ENCODE measurements around the gene PFDN1.

PFDN1 gene

DNA sequence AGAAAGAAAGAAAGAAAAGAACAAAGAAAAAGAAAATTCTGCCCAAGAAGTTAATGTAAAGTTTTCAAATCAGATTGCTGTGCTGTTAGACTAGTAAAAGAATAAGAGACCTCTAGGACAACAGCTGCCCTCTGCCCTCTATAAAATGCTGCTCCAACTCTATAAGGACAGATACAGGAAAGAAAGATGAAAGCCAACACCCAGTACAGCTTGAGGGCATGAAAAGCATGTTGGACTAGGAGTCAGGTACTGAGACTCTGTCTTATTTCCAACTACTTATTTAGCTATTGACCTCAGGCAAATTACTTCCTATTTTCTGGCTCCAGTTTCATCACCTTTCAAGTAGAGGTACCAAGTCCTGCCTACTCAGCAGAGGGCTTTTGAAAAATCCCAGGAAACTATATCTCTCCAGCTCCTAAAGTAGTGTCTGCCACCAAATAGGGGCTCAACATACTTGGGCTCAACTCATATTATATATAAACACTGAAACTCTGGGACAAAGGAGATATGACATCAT, 37.8 kb upstream of the PFDN1 start:
- H3K9me3 ChIP-seq (ENCODE audit: control extremely low read depth in 1 of 5, control insufficient read depth in 4 of 5, insufficient read depth in 2 of 5, low read depth in 1 of 5, low read length in 4 of 5): no peaks in the 10 kb centered on the region
- DNase-seq: no peak
- H3K4me1 ChIP-seq (ENCODE audit: control extremely low read depth in 1 of 4, control insufficient read depth in 4 of 4, insufficient read depth in 4 of 4, low read length in 3 of 4): peaks cover 19 to 57% (median 26%) of the 10 kb centered on the region in 4 experiments
- H3K36me3 ChIP-seq (ENCODE audit: control insufficient read depth in 4 of 4, insufficient read depth in 4 of 4, low read length in 3 of 4): peaks cover 0 to 5% (median 0%) of the 10 kb centered on the region in 4 experiments
- ChIA-PET CTCF (interaction anchor here (0.8 to 19.8 kb wide), 4 partner anchors 10 to 90 kb away, joined by 3 to 552 read pairs (median 104); partner anchors contain the start of gene HBEGF), POLR2A (no interaction called here)
- no peak overlapping the region for H3K27ac ChIP-seq (ENCODE audit: insufficient read depth in 1 of 2, low read depth in 1 of 2, low read length in 2 of 2, poor library complexity in 1 of 2, severe bottlenecking in 2 of 2)
- H3K27me3 ChIP-seq (replicated peaks in 2 of 5; ENCODE audit: control insufficient read depth in 4 of 5, insufficient read depth in 5 of 5, low read length in 4 of 5): peaks cover 0 to 10% (median 4%) of the 10 kb centered on the region in 5 experiments
- no peak overlapping the region for H3K4me3 ChIP-seq (ENCODE audit: control insufficient read depth in 1 of 7, extremely low read depth in 1 of 7, insufficient read depth in 4 of 7, low read depth in 2 of 7, low read length in 6 of 7)

DNA sequence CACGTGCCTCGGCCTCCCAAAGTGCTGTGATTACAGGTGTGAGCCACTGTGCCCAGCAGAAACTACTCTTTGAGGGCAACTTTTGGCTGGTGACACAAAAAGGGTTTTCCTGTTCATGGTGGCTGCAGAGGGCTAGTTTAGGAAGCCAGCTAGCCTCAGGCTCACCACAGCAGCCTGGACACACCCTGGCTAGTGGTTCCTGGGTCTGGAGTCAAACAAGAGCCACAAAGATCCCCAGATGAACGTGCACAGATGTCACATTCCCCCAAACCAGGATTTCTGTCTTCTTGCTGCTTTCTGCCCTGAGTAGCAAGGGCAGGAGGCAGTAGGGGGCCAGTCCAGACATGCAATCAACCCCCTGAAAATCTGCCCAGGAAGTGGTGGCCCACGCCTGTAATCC, 36.7 kb upstream of the PFDN1 start:
- CTCF ChIA-PET: interaction anchor here (19.8 kb wide), 1 partner anchor 11 kb away, joined by 204 read pairs; the partner anchor contains the start of gene HBEGF
- Histone ChIP-seq H3K4me3 (ENCODE audit: control insufficient read depth in 1 of 7, extremely low read depth in 1 of 7, insufficient read depth in 4 of 7, low read depth in 2 of 7, low read length in 6 of 7) (no peak overlapping the region), H3K4me1 (ENCODE audit: control extremely low read depth in 1 of 4, control insufficient read depth in 4 of 4, insufficient read depth in 4 of 4, low read length in 3 of 4) (peaks cover 18 to 47% (median 25%) of the 10 kb centered on the region in 4 experiments), H3K9me3 (ENCODE audit: control extremely low read depth in 1 of 5, control insufficient read depth in 4 of 5, insufficient read depth in 2 of 5, low read depth in 1 of 5, low read length in 4 of 5) (no peaks in the 10 kb centered on the region), H3K27me3 (replicated peaks in 2 of 5; ENCODE audit: control insufficient read depth in 4 of 5, insufficient read depth in 5 of 5, low read length in 4 of 5) (no peaks in the 10 kb centered on the region), H3K36me3 (ENCODE audit: control insufficient read depth in 4 of 4, insufficient read depth in 4 of 4, low read length in 3 of 4) (peaks cover 0 to 12% (median 0%) of the 10 kb centered on the region in 4 experiments), H3K27ac (ENCODE audit: insufficient read depth in 1 of 2, low read depth in 1 of 2, low read length in 2 of 2, poor library complexity in 1 of 2, severe bottlenecking in 2 of 2) (no peak overlapping the region)
- WGBS (ENCODE audit: insufficient coverage): 86% methylated on average over 4 of the region's 4 CpGs
- no peak for DNase-seq
- POLR2A ChIA-PET: no interaction called here

- no peak for DNase-seq
- Histone ChIP-seq H3K27ac (ENCODE audit: insufficient read depth in 1 of 2, low read depth in 1 of 2, low read length in 2 of 2, poor library complexity in 1 of 2, severe bottlenecking in 2 of 2) (no peak overlapping the region), H3K36me3 (ENCODE audit: control insufficient read depth in 4 of 4, insufficient read depth in 4 of 4, low read length in 3 of 4) (peaks cover 0 to 19% (median 0%) of the 10 kb centered on the region in 4 experiments), H3K4me1 (ENCODE audit: control extremely low read depth in 1 of 4, control insufficient read depth in 4 of 4, insufficient read depth in 4 of 4, low read length in 3 of 4) (peaks cover 18 to 41% (median 25%) of the 10 kb centered on the region in 4 experiments), H3K4me3 (ENCODE audit: control insufficient read depth in 1 of 7, extremely low read depth in 1 of 7, insufficient read depth in 4 of 7, low read depth in 2 of 7, low read length in 6 of 7) (no peak overlapping the region), H3K9me3 (ENCODE audit: control extremely low read depth in 1 of 5, control insufficient read depth in 4 of 5, insufficient read depth in 2 of 5, low read depth in 1 of 5, low read length in 4 of 5) (no peaks in the 10 kb centered on the region), H3K27me3 (replicated peaks in 2 of 5; ENCODE audit: control insufficient read depth in 4 of 5, insufficient read depth in 5 of 5, low read length in 4 of 5) (no peaks in the 10 kb centered on the region)
- ChIA-PET POLR2A (no interaction called here), CTCF (interaction anchor here (19.8 kb wide), 1 partner anchor 11 kb away, joined by 204 read pairs; the partner anchor contains the start of gene HBEGF)
- 100% methylated on average over 2 of the region's 2 CpGs for WGBS (ENCODE audit: insufficient coverage)
These were observed 36.0 kb upstream of the PFDN1 start for GRCh38 chr5:140338908-140339307.

GRCh38 chr5:140338336-140338735, 35.4 kb upstream of the PFDN1 start:
- Histone ChIP-seq H3K27ac (ENCODE audit: insufficient read depth in 1 of 2, low read depth in 1 of 2, low read length in 2 of 2, poor library complexity in 1 of 2, severe bottlenecking in 2 of 2) (no peak overlapping the region), H3K36me3 (ENCODE audit: control insufficient read depth in 4 of 4, insufficient read depth in 4 of 4, low read length in 3 of 4) (peaks cover 0 to 20% (median 0%) of the 10 kb centered on the region in 4 experiments), H3K4me3 (ENCODE audit: control insufficient read depth in 1 of 7, extremely low read depth in 1 of 7, insufficient read depth in 4 of 7, low read depth in 2 of 7, low read length in 6 of 7) (no peak overlapping the region), H3K9me3 (ENCODE audit: control extremely low read depth in 1 of 5, control insufficient read depth in 4 of 5, insufficient read depth in 2 of 5, low read depth in 1 of 5, low read length in 4 of 5) (no peaks in the 10 kb centered on the region), H3K27me3 (replicated peaks in 2 of 5; ENCODE audit: control insufficient read depth in 4 of 5, insufficient read depth in 5 of 5, low read length in 4 of 5) (no peaks in the 10 kb centered on the region), H3K4me1 (ENCODE audit: control extremely low read depth in 1 of 4, control insufficient read depth in 4 of 4, insufficient read depth in 4 of 4, low read length in 3 of 4) (peaks cover 18 to 35% (median 23%) of the 10 kb centered on the region in 4 experiments)
- no peak for DNase-seq
- WGBS (ENCODE audit: insufficient coverage): no CpG with 5 or more reads among the region's 3 CpGs
- CTCF ChIA-PET: interaction anchor here (1.6 to 19.8 kb wide), 2 partner anchors 12 to 77 kb away, joined by 4 to 204 read pairs; partner anchors contain the start of gene HBEGF
- POLR2A ChIA-PET: no interaction called here

DNA sequence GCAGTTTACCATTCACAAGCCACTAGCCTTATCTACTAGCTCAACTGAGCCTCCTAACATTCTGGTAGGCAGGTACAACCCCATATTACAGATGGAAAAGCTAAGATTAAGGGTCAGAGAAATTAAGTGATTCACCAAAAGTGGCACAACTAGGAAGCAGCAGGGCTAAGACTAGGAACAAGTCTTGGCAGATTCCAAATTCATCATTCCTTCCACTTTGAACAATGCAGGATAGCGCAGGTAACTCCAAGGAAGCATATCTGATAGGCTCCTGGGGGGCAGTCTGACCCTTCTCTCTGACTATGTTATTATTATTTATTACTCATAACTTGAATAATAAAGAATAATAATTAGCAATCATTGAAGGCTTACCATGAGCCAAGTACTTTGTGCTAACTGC, 35.0 kb upstream of the PFDN1 start:
- CTCF ChIA-PET: interaction anchor here (1.1 to 19.8 kb wide), 3 partner anchors 12 to 93 kb away, joined by 3 to 204 read pairs (median 4); partner anchors contain the start of gene HBEGF
- no peak overlapping the region for H3K27ac ChIP-seq (ENCODE audit: insufficient read depth in 1 of 2, low read depth in 1 of 2, low read length in 2 of 2, poor library complexity in 1 of 2, severe bottlenecking in 2 of 2)
- H3K4me1 ChIP-seq (ENCODE audit: control extremely low read depth in 1 of 4, control insufficient read depth in 4 of 4, insufficient read depth in 4 of 4, low read length in 3 of 4): peaks cover 16 to 31% (median 19%) of the 10 kb centered on the region in 4 experiments
- H3K4me3 ChIP-seq (ENCODE audit: control insufficient read depth in 1 of 7, extremely low read depth in 1 of 7, insufficient read depth in 4 of 7, low read depth in 2 of 7, low read length in 6 of 7): no peak overlapping the region
- no CpG with 5 or more reads among the region's 1 CpG for WGBS (ENCODE audit: insufficient coverage)
- H3K36me3 ChIP-seq (ENCODE audit: control insufficient read depth in 4 of 4, insufficient read depth in 4 of 4, low read length in 3 of 4): peaks cover 0 to 22% (median 0%) of the 10 kb centered on the region in 4 experiments
- H3K27me3 ChIP-seq (replicated peaks in 2 of 5; ENCODE audit: control insufficient read depth in 4 of 5, insufficient read depth in 5 of 5, low read length in 4 of 5): no peaks in the 10 kb centered on the region
- DNase-seq: no peak
- POLR2A ChIA-PET: no interaction called here
- no peaks in the 10 kb centered on the region for H3K9me3 ChIP-seq (ENCODE audit: control extremely low read depth in 1 of 5, control insufficient read depth in 4 of 5, insufficient read depth in 2 of 5, low read depth in 1 of 5, low read length in 4 of 5)

DNA sequence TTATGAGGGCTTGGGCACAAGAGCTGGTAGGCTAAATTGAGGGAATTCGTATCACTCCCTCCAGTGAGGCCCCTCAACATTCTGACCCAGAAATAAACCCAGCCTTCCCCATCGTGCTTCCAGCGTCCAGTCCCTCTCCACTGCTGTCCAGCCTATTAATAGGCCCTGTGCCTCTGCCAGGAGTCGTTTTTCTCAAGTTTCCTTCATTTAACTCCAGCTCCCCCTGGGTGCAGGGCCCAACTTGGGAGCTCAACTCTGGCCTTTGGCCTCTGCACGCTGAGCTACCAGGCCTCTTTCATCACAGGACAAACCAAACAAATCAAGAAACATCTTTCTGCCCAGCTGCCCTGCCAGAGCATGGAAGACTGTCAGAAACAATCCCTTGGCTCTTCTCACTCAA, 33.5 kb upstream of the PFDN1 start:
- POLR2A ChIA-PET: no interaction called here
- WGBS (ENCODE audit: insufficient coverage): 90% methylated on average over 5 of the region's 5 CpGs
- peaks cover 0 to 27% (median 0%) of the 10 kb centered on the region in 4 experiments for H3K36me3 ChIP-seq (ENCODE audit: control insufficient read depth in 4 of 4, insufficient read depth in 4 of 4, low read length in 3 of 4)

DNA sequence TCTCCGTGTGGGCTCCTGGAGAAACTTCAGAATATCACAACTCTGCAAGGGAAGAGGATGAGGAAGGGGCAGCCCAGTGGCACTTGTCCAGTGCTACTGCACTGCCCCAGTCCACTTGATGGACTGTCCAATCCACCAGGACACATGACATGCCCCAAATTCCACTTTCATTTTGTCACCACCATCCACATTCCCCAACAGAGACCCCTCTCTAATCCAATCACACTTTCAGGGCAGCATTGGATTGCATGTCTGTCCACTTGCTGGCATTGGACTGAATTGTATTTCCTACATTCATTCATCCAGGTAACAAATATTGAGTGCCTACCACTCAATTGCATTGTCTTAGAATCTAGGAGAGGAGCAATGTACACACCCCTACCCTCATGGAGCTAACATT, 28.7 kb upstream of the PFDN1 start:
- CTCF ChIA-PET: interaction anchor here (19.8 kb wide), 1 partner anchor 19 kb away, joined by 204 read pairs; the partner anchor contains the start of gene HBEGF
- Histone ChIP-seq H3K4me3 (ENCODE audit: control insufficient read depth in 1 of 7, extremely low read depth in 1 of 7, insufficient read depth in 4 of 7, low read depth in 2 of 7, low read length in 6 of 7) (no peak overlapping the region), H3K9me3 (ENCODE audit: control extremely low read depth in 1 of 5, control insufficient read depth in 4 of 5, insufficient read depth in 2 of 5, low read depth in 1 of 5, low read length in 4 of 5) (no peaks in the 10 kb centered on the region), H3K4me1 (ENCODE audit: control extremely low read depth in 1 of 4, control insufficient read depth in 4 of 4, insufficient read depth in 4 of 4, low read length in 3 of 4) (no peaks in the 10 kb centered on the region), H3K27me3 (replicated peaks in 2 of 5; ENCODE audit: control insufficient read depth in 4 of 5, insufficient read depth in 5 of 5, low read length in 4 of 5) (no peaks in the 10 kb centered on the region), H3K36me3 (ENCODE audit: control insufficient read depth in 4 of 4, insufficient read depth in 4 of 4, low read length in 3 of 4) (peaks cover 0 to 24% (median 0%) of the 10 kb centered on the region in 4 experiments), H3K27ac (ENCODE audit: insufficient read depth in 1 of 2, low read depth in 1 of 2, low read length in 2 of 2, poor library complexity in 1 of 2, severe bottlenecking in 2 of 2) (no peak overlapping the region)
- no peak for DNase-seq
- WGBS (ENCODE audit: insufficient coverage): 100% methylated on average over 1 of the region's 1 CpG
- POLR2A ChIA-PET: no interaction called here

More for the DNA sequence above, 33.5 kb upstream of the PFDN1 start:
- CTCF ChIA-PET: interaction anchor here (0.8 to 19.8 kb wide), 4 partner anchors 13 to 92 kb away, joined by 3 to 204 read pairs (median 4); partner anchors contain the start of gene HBEGF
- H3K4me3 ChIP-seq (ENCODE audit: control insufficient read depth in 1 of 7, extremely low read depth in 1 of 7, insufficient read depth in 4 of 7, low read depth in 2 of 7, low read length in 6 of 7): no peak overlapping the region
- no peak for DNase-seq
- peaks cover under 1 to 16% (median 7%) of the 10 kb centered on the region in 4 experiments for H3K4me1 ChIP-seq (ENCODE audit: control extremely low read depth in 1 of 4, control insufficient read depth in 4 of 4, insufficient read depth in 4 of 4, low read length in 3 of 4)
- no peak overlapping the region for H3K27ac ChIP-seq (ENCODE audit: insufficient read depth in 1 of 2, low read depth in 1 of 2, low read length in 2 of 2, poor library complexity in 1 of 2, severe bottlenecking in 2 of 2)
- no peaks in the 10 kb centered on the region for H3K9me3 ChIP-seq (ENCODE audit: control extremely low read depth in 1 of 5, control insufficient read depth in 4 of 5, insufficient read depth in 2 of 5, low read depth in 1 of 5, low read length in 4 of 5)
- H3K27me3 ChIP-seq (replicated peaks in 2 of 5; ENCODE audit: control insufficient read depth in 4 of 5, insufficient read depth in 5 of 5, low read length in 4 of 5): no peaks in the 10 kb centered on the region

Measured in common myeloid progenitor, CD34-positive (primary cell).